ENCODE results near the gene RGL3.

The RGL3 gene

DNA sequence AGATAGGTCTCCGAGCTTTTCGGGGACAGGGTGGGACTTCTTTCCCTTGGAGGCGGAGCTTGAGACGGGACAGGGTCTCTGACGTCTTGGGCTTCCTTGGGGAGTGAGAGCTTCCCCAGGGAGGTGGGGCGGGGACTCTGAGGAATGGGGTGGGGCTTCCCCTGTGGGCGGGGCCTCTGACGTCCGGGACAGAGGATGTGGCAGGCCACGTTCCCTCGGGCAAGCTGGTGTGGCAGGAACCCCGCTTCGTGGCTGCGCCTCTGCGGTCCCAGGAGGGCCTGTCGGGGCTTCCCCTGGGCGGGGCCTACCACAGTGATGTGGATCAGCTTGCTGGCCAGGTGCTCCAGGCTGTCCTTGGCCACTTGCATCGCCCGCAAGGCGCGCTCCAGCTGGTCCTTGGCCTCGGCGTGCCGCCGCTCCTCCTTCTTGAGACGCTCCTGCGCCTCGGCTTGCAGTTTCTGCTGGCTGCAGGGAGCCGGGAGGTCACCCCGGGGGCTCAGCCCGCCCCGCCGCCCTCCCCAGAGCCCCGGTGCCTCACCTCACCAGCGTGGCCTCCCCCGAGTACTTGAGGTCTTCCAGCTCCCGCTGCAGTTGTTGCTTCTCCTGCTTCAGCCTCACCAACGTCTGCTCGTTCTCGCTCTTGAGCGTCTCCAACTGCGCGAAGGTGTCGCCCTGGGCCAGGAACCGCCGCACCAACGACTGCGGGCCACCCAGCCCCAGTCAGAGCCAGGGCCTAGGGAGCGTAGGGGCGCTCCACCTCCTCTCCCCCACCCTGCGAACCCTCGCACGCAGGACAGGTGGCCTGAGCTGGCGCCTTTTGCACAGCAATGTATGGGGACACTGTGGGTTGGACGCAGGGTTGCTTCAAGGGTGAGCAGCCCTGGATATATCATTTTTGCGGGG lies 3.3 kb upstream of the RGL3 start:
- Mint-ChIP-seq H3K4me3 (peak overlapping the region; percentile 38 to 79 (median 75)), H3K9me3 (no peaks in the 10 kb centered on the region), H3K27me3 (ENCODE audit: low read depth) (peaks cover 68% of the 10 kb centered on the region), H3K27ac (no peak overlapping the region), H3K4me1 (peaks cover 6% of the 10 kb centered on the region), H3K36me3 (ENCODE audit: low read depth) (no peaks in the 10 kb centered on the region)
- TF ChIP-seq, protein P1, sequence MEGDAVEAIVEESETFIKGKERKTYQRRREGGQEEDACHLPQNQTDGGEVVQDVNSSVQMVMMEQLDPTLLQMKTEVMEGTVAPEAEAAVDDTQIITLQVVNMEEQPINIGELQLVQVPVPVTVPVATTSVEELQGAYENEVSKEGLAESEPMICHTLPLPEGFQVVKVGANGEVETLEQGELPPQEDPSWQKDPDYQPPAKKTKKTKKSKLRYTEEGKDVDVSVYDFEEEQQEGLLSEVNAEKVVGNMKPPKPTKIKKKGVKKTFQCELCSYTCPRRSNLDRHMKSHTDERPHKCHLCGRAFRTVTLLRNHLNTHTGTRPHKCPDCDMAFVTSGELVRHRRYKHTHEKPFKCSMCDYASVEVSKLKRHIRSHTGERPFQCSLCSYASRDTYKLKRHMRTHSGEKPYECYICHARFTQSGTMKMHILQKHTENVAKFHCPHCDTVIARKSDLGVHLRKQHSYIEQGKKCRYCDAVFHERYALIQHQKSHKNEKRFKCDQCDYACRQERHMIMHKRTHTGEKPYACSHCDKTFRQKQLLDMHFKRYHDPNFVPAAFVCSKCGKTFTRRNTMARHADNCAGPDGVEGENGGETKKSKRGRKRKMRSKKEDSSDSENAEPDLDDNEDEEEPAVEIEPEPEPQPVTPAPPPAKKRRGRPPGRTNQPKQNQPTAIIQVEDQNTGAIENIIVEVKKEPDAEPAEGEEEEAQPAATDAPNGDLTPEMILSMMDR (IDR thresholded peaks at IDR 0.05; ENCODE audit: unreplicated experiment in 3 of 3) = no peak

- Mint-ChIP-seq H3K4me1 (peaks cover 6% of the 10 kb centered on the region), H3K4me3 (peak overlapping the region; percentile 75 to 79 (median 78)), H3K9me3 (no peaks in the 10 kb centered on the region), H3K27ac (peak overlapping the region in 1 of 3 experiments; percentile 66), H3K36me3 (ENCODE audit: low read depth) (peaks cover under 1% of the 10 kb centered on the region), H3K27me3 (ENCODE audit: low read depth) (peaks cover 77% of the 10 kb centered on the region)
- TF ChIP-seq, protein P1 (IDR thresholded peaks at IDR 0.05; ENCODE audit: unreplicated experiment in 3 of 3) = no peak
Observed at GRCh38 chr19:11421371-11422098, 2.4 kb upstream of the RGL3 start.

DNA sequence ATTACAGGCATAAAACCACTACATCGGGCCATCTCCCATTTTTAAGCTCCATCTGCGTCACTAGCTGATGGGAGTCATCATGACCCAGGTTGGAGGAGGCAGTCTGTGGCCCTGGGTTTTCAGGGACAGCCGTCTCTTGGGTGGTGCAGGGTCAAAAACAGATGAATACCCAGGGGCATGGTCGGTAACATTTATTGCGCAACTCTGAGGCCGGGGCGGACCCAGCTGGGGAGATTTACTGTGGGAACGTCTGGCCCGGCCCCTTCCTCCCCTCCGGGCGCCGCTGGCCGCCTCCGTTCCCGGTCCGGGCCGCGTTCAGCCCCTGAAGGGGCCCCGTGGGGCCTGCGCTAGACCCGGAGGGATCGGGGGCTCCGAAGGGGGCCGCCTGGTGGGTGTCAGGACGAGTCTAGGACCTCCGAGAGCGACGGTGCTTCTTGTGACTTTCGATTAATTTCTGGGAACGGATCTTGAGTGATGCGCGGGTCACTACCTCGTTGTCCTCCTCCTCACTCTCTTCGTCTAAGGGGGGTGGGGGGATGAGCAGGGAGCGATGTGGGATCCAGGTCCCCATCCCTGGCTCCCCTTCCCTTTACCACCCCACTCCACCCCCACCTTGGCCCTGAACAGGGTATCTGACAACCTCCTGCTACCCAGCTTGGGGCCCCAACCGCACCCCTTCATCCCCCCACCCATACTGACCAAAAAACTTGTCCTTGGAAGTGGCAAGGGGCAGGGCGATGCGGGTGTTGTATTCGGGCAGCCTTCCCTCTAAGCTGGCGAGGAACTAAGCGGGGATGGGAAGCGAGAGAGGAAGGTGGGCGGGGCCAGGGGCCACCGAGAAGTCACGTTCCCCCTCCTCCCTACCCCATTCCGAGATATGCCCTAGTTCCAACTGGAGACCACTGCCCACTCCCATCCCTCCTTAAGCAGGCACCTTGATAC lies 1.6 kb upstream of the RGL3 start:
- Mint-ChIP-seq H3K36me3 (ENCODE audit: low read depth) (peaks cover 3% of the 10 kb centered on the region), H3K27ac (peak overlapping the region in 2 of 3 experiments; percentile 12 to 66), H3K9me3 (no peaks in the 10 kb centered on the region), H3K4me1 (peaks cover 6% of the 10 kb centered on the region), H3K4me3 (peak overlapping the region; percentile 79 to 86 (median 84)), H3K27me3 (ENCODE audit: low read depth) (peaks cover 85% of the 10 kb centered on the region)
- TF ChIP-seq, protein P1 (IDR thresholded peaks at IDR 0.05; ENCODE audit: unreplicated experiment in 3 of 3) = no peak

DNA sequence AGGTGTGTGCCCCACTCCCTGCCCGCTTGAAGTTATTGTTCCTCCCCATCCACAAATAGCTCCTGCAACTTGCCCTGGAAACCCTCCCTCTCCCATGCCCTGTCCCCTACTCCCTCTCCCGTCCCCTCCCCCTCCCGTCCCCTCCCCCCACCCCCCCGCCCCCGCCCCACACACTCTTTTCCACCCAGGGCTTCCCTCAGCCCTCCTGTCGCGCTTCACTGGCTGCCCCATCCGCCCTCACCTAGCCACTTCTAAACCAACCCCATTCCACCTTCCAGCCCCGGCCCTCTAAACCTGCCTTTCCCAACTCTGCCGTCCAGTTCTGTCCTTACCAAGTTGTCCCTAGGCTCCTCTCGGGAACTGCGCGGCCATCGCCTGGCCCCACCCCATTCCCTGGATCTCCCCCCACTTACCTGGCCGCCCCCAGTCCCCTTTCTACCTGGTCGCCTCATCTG lies 993 bp downstream of the RGL3 start:
- H3K4me3 Mint-ChIP-seq = peak overlapping the region; percentile 71 to 83 (median 80)
- peak overlapping the region; percentile 37 to 97 (median 74) for H3K27ac Mint-ChIP-seq
- H3K4me1 Mint-ChIP-seq = peaks cover 6% of the 10 kb centered on the region
- H3K27me3 Mint-ChIP-seq (ENCODE audit: low read depth) = peaks cover 87% of the 10 kb centered on the region
- TF ChIP-seq, protein P1 (IDR thresholded peaks at IDR 0.05; ENCODE audit: unreplicated experiment in 3 of 3) = no peak
- H3K9me3 Mint-ChIP-seq = no peaks in the 10 kb centered on the region
- H3K36me3 Mint-ChIP-seq (ENCODE audit: low read depth) = peaks cover 3% of the 10 kb centered on the region

- H3K36me3 Mint-ChIP-seq (ENCODE audit: low read depth) = peaks cover 3% of the 10 kb centered on the region
- H3K9me3 Mint-ChIP-seq = no peaks in the 10 kb centered on the region
- H3K27me3 Mint-ChIP-seq (ENCODE audit: low read depth) = peaks cover 71% of the 10 kb centered on the region
- H3K27ac Mint-ChIP-seq = no peak overlapping the region
- H3K4me3 Mint-ChIP-seq = peak overlapping the region in 2 of 3 experiments; percentile 19 to 38
- TF ChIP-seq, protein P1 (IDR thresholded peaks at IDR 0.05; ENCODE audit: unreplicated experiment in 3 of 3) = no peak
- peaks cover 6% of the 10 kb centered on the region for H3K4me1 Mint-ChIP-seq
Observed at GRCh38 chr19:11416346-11417052, 2.6 kb downstream of the RGL3 start.
